GM19193 (cell line): ENCODE data around the gene SMCP.

Experiments
- POLR2A ChIP-seq: IDR thresholded peaks from 4 replicates; pipeline ENCODE4 v1.6.1; 2011; ENCODE audit not compliant: insufficient read depth, insufficient read length; ENCODE audit errors: extremely low read depth

SMCP gene

DNA sequence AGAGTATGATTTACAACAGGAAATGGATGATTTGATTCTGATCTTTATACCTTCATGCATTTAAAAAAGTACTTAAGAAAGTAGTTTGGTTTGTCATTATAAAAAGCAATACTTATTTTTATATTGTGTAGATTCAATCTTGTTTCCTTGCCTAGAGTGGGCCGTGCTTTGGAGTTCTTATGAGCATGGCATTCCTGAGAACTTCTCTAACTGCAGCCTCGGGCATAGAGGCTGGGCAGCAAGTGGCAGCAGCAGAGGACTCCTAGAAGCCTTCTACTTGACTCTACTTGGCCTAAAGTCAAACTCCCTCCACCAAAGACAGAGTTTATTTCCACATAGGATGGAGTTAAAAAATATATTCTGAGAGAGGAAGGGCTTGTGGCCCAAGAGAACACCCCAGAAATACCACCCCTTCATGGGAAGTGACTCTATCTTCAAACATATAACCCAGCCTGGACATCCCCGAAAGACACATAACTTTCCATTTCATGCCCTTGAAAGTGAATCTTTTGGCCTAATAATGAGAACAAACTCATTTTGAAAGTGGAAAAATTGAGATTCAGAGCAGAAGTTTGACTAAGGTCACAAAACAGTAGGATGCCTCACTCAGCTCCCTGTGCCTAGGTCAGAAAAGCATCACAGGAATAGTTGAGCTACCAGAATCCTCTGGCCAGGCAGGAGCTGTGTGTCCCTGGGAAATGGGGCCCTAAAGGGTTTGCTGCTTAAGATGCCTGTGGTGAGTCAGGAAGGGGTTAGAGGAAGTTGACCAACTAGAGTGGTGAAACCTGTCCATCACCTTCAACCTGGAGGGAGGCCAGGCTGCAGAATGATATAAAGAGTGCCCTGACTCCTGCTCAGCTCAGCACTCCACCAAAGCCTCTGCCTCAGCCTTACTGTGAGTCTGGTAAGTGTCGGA, 29.8 kb downstream of the SMCP start, which contains the start of gene IVL:
TSS of gene IVL (plus strand) at position 861 of the 916 bp plus-strand sequence. CDS start 1,252 bp downstream, outside the sequence.
- TF ChIP-seq POLR2A: no peak

DNA sequence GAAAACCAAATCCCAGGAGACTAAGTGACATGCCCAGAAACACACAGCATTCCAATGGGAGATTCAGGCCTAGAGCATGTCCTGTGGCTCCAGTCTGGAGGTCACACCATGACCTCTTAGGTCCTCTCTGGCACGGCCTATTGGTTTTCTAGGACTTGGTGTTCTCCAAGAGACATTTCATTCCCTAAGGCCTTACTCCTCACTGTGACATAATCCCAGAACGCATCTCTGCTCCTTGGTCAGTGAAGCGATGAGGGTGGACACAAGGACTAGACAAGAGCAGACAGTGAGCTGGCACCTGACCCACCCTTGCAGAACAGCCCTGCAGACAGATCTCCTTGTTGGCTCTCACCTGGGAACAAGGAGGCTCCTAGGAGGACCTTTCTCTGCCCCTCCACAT, 31.1 kb downstream of the SMCP start:
- TF ChIP-seq POLR2A: no peak

DNA sequence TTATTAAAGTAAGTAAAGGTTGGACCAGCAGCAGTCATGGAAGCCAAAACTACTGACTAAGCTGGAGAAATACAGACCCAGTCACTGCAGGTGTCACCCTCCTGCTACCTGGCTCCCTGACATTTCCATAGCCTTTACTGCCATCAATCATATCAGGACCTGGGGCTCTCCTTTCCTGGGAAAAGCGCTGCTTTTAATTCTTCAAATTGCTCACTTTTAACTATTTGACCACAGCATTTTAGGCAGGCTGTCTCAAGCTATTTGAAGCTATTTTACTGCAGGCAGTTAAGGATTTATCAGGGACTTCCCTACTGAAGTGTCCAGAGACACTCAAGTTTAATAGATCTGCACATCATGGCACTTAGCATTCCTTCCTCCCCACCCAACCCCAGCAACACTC, 34.3 kb downstream of the SMCP start:
- TF ChIP-seq POLR2A: no peak

DNA sequence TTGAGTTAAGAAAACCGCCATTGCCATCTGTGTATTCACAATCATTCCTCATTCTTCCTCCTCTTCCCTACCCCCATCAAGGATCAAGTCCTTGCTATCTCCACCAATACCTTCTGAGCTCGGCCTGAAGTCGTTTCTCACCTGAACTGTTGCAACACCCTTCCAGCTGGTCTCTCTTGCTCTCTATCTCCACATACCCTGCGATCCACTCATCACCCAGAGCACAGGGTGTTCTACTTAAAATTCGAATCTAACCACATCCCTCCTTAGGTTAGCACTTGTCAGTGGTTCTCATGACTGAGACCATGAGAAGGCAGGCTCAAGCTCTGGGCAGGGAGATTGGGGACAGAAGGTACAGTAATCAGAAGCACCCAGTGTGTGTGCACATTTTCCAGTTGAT, 34.8 kb downstream of the SMCP start:
- no peak for TF ChIP-seq POLR2A

DNA sequence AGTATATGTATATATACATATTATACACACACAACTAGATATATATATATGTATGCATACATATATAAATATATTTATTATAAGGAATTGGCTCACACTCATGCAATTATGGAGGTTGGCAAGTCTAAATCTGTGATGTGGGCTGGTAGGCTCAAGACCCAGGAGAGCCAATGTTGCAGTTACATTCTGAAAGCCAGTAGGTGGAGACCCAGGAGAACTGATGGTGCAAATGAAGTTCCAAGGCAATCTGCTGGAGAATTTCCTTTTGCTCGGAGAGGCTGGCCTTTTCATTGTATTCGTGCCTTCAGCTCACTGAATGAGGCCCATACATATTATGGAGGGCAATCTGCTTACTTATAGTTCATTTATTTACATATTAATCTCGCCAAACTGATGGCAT, 39.7 kb downstream of the SMCP start:
- TF ChIP-seq POLR2A: no peak

DNA sequence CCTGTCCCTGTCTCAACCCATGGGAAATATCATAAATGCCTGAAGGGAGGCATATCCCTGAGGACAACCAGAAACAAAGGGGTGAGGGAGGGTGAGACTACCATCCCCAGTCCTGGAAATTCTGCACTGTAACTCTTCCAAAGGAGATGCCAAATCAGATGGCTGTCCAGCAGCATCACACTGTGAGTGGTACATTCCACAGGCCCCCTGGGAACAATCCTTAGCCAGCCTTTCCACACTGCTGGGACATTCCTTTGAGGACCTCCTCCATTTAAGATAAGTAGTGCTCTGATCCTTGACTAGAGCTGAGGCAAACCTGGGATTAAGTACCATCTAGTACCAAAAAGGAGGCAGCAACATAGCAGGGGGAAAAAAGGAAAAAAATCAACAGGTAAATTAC, 40.9 kb downstream of the SMCP start:
- no peak for TF ChIP-seq POLR2A

DNA sequence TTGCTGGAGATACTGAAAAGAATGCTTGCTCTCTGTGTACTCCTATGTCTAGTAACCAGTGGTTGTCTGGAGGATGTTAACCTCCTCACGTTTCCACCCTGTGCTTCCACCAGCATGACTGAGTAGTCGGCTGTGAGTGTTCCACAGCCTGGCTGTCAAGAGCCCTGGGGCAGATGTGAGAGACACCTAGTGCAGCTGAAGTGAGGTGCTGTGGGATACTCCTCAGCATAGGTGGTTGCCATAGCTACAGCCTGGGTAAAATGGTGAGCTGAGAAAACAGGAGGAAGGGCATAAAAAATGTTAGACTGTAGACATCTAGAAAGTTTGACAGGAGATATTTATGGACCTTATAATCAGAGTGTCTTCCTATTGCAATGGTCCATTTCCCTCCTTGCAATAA, 46.1 kb downstream of the SMCP start:
- no peak for TF ChIP-seq POLR2A

DNA sequence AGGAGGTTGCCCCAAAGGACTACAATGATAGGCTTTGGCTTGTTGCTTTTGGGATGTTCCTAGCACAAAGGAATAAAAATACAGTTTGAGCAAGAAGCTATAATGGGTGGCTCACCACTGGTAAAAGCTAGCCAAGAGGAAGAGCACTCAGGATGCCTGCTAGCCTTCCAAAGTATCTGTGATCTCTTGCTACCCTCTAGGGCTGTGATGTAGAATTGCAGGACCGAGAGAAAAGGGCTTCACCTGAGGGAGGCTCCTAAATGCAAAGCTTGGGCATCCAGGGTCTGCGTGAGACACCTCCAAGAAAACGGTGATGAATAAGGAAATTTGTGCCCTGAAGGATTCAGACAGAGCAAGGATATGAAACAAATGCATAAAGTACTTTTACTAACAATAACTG, 48.0 kb downstream of the SMCP start:
- TF ChIP-seq POLR2A: no peak

DNA sequence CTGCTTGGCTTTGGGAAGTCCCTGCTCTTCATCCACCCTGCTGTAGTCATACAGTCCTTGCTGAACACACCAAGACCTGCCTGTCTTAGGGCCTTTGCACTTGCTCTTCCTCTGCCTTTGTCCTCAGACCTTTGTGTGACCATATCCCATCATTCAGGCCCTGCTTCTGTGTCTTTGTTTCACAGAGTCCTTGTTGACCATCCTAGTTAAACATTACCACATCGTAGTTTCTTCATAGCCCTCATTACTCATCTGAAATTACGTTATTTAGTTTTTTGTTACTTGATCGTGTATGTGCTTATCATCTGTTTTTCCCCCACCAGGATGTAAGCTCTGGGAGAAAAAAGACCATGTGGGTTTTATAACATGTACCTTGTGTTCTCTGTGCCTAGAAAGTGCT, 50.5 kb downstream of the SMCP start:
- TF ChIP-seq POLR2A: no peak

DNA sequence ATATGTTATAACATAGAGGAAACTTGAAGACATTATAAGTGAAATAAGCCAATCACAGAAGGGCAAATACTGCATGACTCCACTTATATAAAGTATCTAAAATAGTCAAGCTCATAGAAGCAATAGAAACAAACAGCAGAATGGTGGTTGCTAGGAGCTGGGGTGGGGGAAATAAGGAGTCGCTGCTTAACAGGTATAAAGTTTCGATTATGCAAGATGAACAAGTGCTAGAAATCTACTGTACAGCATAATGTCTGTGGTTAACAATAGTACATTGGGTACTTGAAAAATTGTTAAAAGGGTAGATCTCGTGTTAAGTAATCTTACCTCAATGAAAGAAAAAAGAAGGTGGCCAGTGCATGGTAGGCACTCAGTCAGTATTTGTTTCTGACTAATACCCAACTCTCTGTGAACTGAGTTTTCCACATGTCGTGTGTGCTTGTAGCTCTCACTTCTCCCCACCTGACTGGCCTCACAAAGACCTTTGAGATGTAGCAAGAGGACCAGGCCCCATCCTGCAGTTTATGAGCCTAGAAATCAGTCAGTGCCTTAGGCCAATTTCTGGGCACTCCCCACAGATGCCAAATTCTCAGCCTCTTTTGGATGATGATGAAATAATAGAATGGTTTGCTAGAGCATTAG, 54.2 kb downstream of the SMCP start:
- TF ChIP-seq POLR2A: no peak

DNA sequence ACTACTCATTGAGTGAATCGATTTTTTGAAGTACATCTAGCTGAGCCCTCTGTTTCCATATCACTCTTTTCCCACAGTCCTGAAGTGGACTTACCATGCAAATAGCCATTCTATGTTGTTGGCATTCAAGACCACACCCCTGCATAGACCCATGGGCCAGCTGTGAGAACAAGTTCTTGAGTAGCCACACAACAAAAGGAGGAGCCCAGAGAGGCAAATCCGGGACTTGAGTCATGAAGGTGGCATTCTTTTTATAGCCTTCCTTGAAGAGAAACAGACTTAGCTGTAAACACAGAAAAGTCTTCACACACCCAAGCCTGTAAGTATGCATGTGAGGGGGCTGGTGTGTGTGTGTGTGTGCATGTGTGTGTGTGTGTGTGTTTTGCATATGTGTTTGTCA, 55.1 kb downstream of the SMCP start:
- no peak for TF ChIP-seq POLR2A
